Effector memory CD4-positive, alpha-beta T cell (primary cell): ENCODE measurements around the gene CCDC92B.

Source experiments
- DNase-seq, 3 donors: peaks; one replicate each; pipeline ENCODE4 v3.0.0-alpha.2; 2020
- H3K27ac ChIP-seq: 2 replicates; pipeline ENCODE4 v1.7.0; 2013; ENCODE audit warnings: mild to moderate bottlenecking, low read length, moderate library complexity; ENCODE audit not compliant: insufficient read depth, poor library complexity, severe bottlenecking
- H3K27me3 ChIP-seq: replicated peaks from 2 replicates; pipeline ENCODE4 v1.7.0; 2013; ENCODE audit warnings: mild to moderate bottlenecking, low read length; ENCODE audit not compliant: insufficient read depth, control insufficient read depth, poor library complexity, severe bottlenecking
- H3K36me3 ChIP-seq: 2 replicates; pipeline ENCODE4 v1.7.0; 2013; ENCODE audit warnings: mild to moderate bottlenecking, low read length, moderate library complexity; ENCODE audit not compliant: control insufficient read depth, insufficient read depth
- H3K4me1 ChIP-seq: 2 replicates; pipeline ENCODE4 v1.7.0; 2013; ENCODE audit warnings: low read length, mild to moderate bottlenecking; ENCODE audit not compliant: control insufficient read depth, insufficient read depth, poor library complexity, severe bottlenecking
- H3K4me3 ChIP-seq: 2 replicates; pipeline ENCODE4 v1.7.0; 2013; ENCODE audit warnings: low read length, low read depth, mild to moderate bottlenecking; ENCODE audit not compliant: insufficient read depth, poor library complexity, severe bottlenecking
- H3K9me3 ChIP-seq: 2 replicates; pipeline ENCODE4 v1.7.0; 2013; ENCODE audit warnings: mild to moderate bottlenecking, low read length, moderate library complexity; ENCODE audit not compliant: control insufficient read depth

CCDC92B gene

GRCh38 chr17:2705263-2705662 lies 44.2 kb downstream of the CCDC92B start:
- no peak for DNase-seq
- Histone ChIP-seq H3K36me3 (peaks cover 42% of the 10 kb centered on the region), H3K27me3 (no peaks in the 10 kb centered on the region), H3K4me3 (no peak overlapping the region), H3K4me1 (peaks cover 11% of the 10 kb centered on the region), H3K9me3 (no peaks in the 10 kb centered on the region), H3K27ac (no peak overlapping the region)

- H3K36me3 ChIP-seq = peaks cover 46% of the 10 kb centered on the region
- H3K27ac ChIP-seq = no peak overlapping the region
- peaks cover 7% of the 10 kb centered on the region for H3K4me1 ChIP-seq
- H3K4me3 ChIP-seq = no peak overlapping the region
- DNase-seq = no peak
- no peaks in the 10 kb centered on the region for H3K9me3 ChIP-seq
- no peaks in the 10 kb centered on the region for H3K27me3 ChIP-seq
These were observed 44.6 kb downstream of the CCDC92B start for GRCh38 chr17:2704890-2705248.

- peaks cover 1% of the 10 kb centered on the region for H3K4me1 ChIP-seq
- no peak overlapping the region for H3K4me3 ChIP-seq
- H3K36me3 ChIP-seq = peaks cover 47% of the 10 kb centered on the region
- no peak overlapping the region for H3K27ac ChIP-seq
- no peak for DNase-seq
- H3K27me3 ChIP-seq = no peaks in the 10 kb centered on the region
- no peaks in the 10 kb centered on the region for H3K9me3 ChIP-seq
These were observed 45.2 kb downstream of the CCDC92B start for GRCh38 chr17:2704031-2704889.

GRCh38 chr17:2703606-2704005 lies 45.8 kb downstream of the CCDC92B start:
- no peaks in the 10 kb centered on the region for H3K4me1 ChIP-seq
- no peak for DNase-seq
- no peaks in the 10 kb centered on the region for H3K27me3 ChIP-seq
- no peaks in the 10 kb centered on the region for H3K9me3 ChIP-seq
- peaks cover 52% of the 10 kb centered on the region for H3K36me3 ChIP-seq
- no peak overlapping the region for H3K4me3 ChIP-seq
- H3K27ac ChIP-seq = no peak overlapping the region

GRCh38 chr17:2703181-2703580 lies 46.3 kb downstream of the CCDC92B start:
- no peaks in the 10 kb centered on the region for H3K9me3 ChIP-seq
- peaks cover 56% of the 10 kb centered on the region for H3K36me3 ChIP-seq
- no peaks in the 10 kb centered on the region for H3K27me3 ChIP-seq
- H3K4me1 ChIP-seq = no peaks in the 10 kb centered on the region
- no peak overlapping the region for H3K4me3 ChIP-seq
- no peak overlapping the region for H3K27ac ChIP-seq
- DNase-seq = no peak

GRCh38 chr17:2701996-2702741 lies 47.3 kb downstream of the CCDC92B start:
- no peak for DNase-seq
- Histone ChIP-seq H3K9me3 (no peaks in the 10 kb centered on the region), H3K27ac (no peak overlapping the region), H3K36me3 (peaks cover 65% of the 10 kb centered on the region), H3K4me3 (no peak overlapping the region), H3K27me3 (no peaks in the 10 kb centered on the region), H3K4me1 (no peaks in the 10 kb centered on the region)

GRCh38 chr17:2701161-2701995 lies 48.1 kb downstream of the CCDC92B start:
- H3K36me3 ChIP-seq = peaks cover 70% of the 10 kb centered on the region
- no peak overlapping the region for H3K4me3 ChIP-seq
- no peaks in the 10 kb centered on the region for H3K4me1 ChIP-seq
- no peak for DNase-seq
- H3K27ac ChIP-seq = no peak overlapping the region
- no peaks in the 10 kb centered on the region for H3K27me3 ChIP-seq
- H3K9me3 ChIP-seq = no peaks in the 10 kb centered on the region

- no peaks in the 10 kb centered on the region for H3K9me3 ChIP-seq
- DNase-seq = no peak
- H3K27me3 ChIP-seq = no peaks in the 10 kb centered on the region
- H3K36me3 ChIP-seq = peaks cover 76% of the 10 kb centered on the region
- H3K4me1 ChIP-seq = no peaks in the 10 kb centered on the region
- no peak overlapping the region for H3K27ac ChIP-seq
- H3K4me3 ChIP-seq = no peak overlapping the region
These were observed 48.8 kb downstream of the CCDC92B start for GRCh38 chr17:2700491-2701141.

- Histone ChIP-seq H3K9me3 (no peaks in the 10 kb centered on the region), H3K36me3 (peaks cover 82% of the 10 kb centered on the region), H3K27ac (no peak overlapping the region), H3K27me3 (no peaks in the 10 kb centered on the region), H3K4me3 (no peak overlapping the region), H3K4me1 (no peaks in the 10 kb centered on the region)
- DNase-seq = no peak
These were observed 49.4 kb downstream of the CCDC92B start for GRCh38 chr17:2700030-2700490.
